Tibial nerve (tissue), 4 donors: ENCODE data around the gene TBC1D5.

Experiments used
- EP300 ChIP-seq, 2 donors: sonication (generic); formaldehyde crosslinking; IDR thresholded peaks; one replicate each; pipeline ENCODE4 v1.6.1; 2017; ENCODE audit warnings: antibody characterized with exemption in 2 of 2, mild to moderate bottlenecking in 1 of 2
- TF ChIP-seq, protein P1 (sequence below), 5 experiments: fragments of 200-600 bp in 3 of 5; fragments of 450-650 bp in 2 of 5; sonication (generic) in 3 of 5; IDR thresholded peaks; one replicate each; pipeline ENCODE4 v1.5.1; 2016 to 2019; ENCODE audit warnings: antibody characterized with exemption in 5 of 5, mild to moderate bottlenecking in 3 of 5, moderate library complexity in 2 of 5

DNA sequence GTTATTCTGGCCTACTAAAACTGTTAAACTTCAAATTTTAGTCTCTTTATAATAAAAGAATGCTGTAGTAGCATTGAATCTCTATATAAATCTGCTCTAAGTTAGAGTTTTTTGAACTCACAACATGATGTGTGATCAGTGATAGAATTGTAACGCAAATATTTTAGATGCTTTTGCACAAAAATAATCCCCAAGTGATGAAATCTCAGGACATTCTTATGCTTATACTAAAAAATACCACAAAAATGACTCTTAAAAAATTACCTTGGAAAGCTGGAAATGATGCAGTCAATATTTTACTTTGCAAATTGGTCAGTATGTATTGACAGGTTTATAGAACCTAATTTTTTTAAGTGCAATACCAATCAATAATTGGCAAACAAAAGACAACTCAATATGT lies 375.3 kb downstream of the TBC1D5 start:
- TF ChIP-seq, protein P1, sequence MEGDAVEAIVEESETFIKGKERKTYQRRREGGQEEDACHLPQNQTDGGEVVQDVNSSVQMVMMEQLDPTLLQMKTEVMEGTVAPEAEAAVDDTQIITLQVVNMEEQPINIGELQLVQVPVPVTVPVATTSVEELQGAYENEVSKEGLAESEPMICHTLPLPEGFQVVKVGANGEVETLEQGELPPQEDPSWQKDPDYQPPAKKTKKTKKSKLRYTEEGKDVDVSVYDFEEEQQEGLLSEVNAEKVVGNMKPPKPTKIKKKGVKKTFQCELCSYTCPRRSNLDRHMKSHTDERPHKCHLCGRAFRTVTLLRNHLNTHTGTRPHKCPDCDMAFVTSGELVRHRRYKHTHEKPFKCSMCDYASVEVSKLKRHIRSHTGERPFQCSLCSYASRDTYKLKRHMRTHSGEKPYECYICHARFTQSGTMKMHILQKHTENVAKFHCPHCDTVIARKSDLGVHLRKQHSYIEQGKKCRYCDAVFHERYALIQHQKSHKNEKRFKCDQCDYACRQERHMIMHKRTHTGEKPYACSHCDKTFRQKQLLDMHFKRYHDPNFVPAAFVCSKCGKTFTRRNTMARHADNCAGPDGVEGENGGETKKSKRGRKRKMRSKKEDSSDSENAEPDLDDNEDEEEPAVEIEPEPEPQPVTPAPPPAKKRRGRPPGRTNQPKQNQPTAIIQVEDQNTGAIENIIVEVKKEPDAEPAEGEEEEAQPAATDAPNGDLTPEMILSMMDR (IDR thresholded peaks at IDR 0.05) = no peak
- no peak for TF ChIP-seq EP300 (IDR thresholded peaks at IDR 0.05)
